Mesenchymal stem cell (in vitro differentiated cells and primary cell): ENCODE measurements around the gene NUBP2.

ENCODE experiments used
- DNase-seq: peaks from one replicate; pipeline ENCODE4 v3.0.0-alpha.2; 2013
- H2AFZ ChIP-seq: one replicate; pipeline ENCODE4 v1.6.1; 2013; ENCODE audit warnings: low read depth, mild to moderate bottlenecking, control low read depth, inconsistent platforms, low read length, moderate library complexity
- H2AK5ac ChIP-seq: 2 replicates; pipeline ENCODE4 v1.6.1; 2013; ENCODE audit warnings: low read length, moderate library complexity, mild to moderate bottlenecking, inconsistent platforms; ENCODE audit not compliant: severe bottlenecking
- H2BK120ac ChIP-seq: one replicate; pipeline ENCODE4 v1.6.1; 2013; ENCODE audit warnings: low read depth, mild to moderate bottlenecking, inconsistent platforms, low read length, moderate library complexity
- H2BK12ac ChIP-seq, 2 experiments: one replicate each; pipeline ENCODE4 v1.6.1; 2013; ENCODE audit warnings: inconsistent platforms in 2 of 2, low read length in 2 of 2, mild to moderate bottlenecking in 2 of 2, moderate library complexity in 2 of 2, control low read depth in 1 of 2
- H2BK15ac ChIP-seq: one replicate; pipeline ENCODE4 v1.6.1; 2013; ENCODE audit warnings: mild to moderate bottlenecking, low read depth, inconsistent platforms; ENCODE audit not compliant: poor library complexity, severe bottlenecking
- H2BK5ac ChIP-seq: 2 replicates; pipeline ENCODE4 v1.6.1; 2013; ENCODE audit warnings: low read depth, mild to moderate bottlenecking, low read length, control low read depth, inconsistent platforms; ENCODE audit not compliant: poor library complexity, severe bottlenecking
- H3K14ac ChIP-seq, 2 experiments: one replicate each; pipeline ENCODE4 v1.6.1; 2013; ENCODE audit warnings: inconsistent platforms in 2 of 2, low read length in 2 of 2, control low read depth in 1 of 2, mild to moderate bottlenecking in 1 of 2, moderate library complexity in 1 of 2
- H3K18ac ChIP-seq, 2 experiments: one replicate each; pipeline ENCODE4 v1.6.1; 2013; ENCODE audit warnings: inconsistent platforms in 2 of 2, low read length in 2 of 2, control low read depth in 1 of 2, low read depth in 1 of 2, mild to moderate bottlenecking in 1 of 2
- H3K23ac ChIP-seq, 2 experiments: one replicate each; pipeline ENCODE4 v1.6.1; 2013; ENCODE audit warnings: inconsistent platforms in 2 of 2, low read length in 2 of 2, mild to moderate bottlenecking in 2 of 2, moderate library complexity in 2 of 2, control low read depth in 1 of 2
- H3K27ac ChIP-seq: 2 replicates; pipeline ENCODE4 v1.5.1; 2013; ENCODE audit warnings: mild to moderate bottlenecking, moderate library complexity, low read length, control low read depth, inconsistent platforms; ENCODE audit not compliant: poor library complexity, severe bottlenecking
- H3K27me3 ChIP-seq, 2 experiments: 2 replicates each; pipeline versions ENCODE4 v1.6.1 to v1.7.0; 2013; ENCODE audit warnings: low read length in 2 of 2, mild to moderate bottlenecking in 2 of 2, moderate library complexity in 2 of 2, control low read depth in 1 of 2, inconsistent platforms in 1 of 2; ENCODE audit not compliant: control insufficient read depth in 1 of 2, insufficient read depth in 1 of 2
- H3K36me3 ChIP-seq, 2 experiments: 2 replicates each; pipeline versions ENCODE4 v1.6.1 to v1.7.0; 2013; ENCODE audit warnings: low read length in 2 of 2, control low read depth in 1 of 2, inconsistent platforms in 1 of 2, low read depth in 1 of 2, mild to moderate bottlenecking in 1 of 2; ENCODE audit not compliant: insufficient read depth in 2 of 2, control insufficient read depth in 1 of 2
- H3K4ac ChIP-seq, 2 experiments: one replicate each; pipeline ENCODE4 v1.6.1; 2013; ENCODE audit warnings: inconsistent platforms in 2 of 2, low read length in 2 of 2, mild to moderate bottlenecking in 2 of 2, moderate library complexity in 2 of 2, control low read depth in 1 of 2, low read depth in 1 of 2
- H3K4me1 ChIP-seq: 2 replicates; pipeline ENCODE4 v1.6.1; 2013; ENCODE audit warnings: low read depth, low read length, control low read depth; ENCODE audit not compliant: control insufficient read depth, insufficient read depth
- H3K4me2 ChIP-seq: 2 replicates; pipeline ENCODE4 v1.6.1; 2013; ENCODE audit warnings: low read length, mild to moderate bottlenecking, inconsistent platforms; ENCODE audit not compliant: poor library complexity, severe bottlenecking
- H3K4me3 ChIP-seq, 2 experiments: 2 replicates each; pipeline versions ENCODE4 v1.5.1 to v1.7.0; 2013; ENCODE audit warnings: low read length in 2 of 2, mild to moderate bottlenecking in 2 of 2, control low read depth in 1 of 2, low read depth in 1 of 2; ENCODE audit not compliant: insufficient read depth in 1 of 2
- H3K79me1 ChIP-seq: replicated peaks from 2 replicates; pipeline ENCODE4 v1.6.1; 2013; ENCODE audit warnings: mild to moderate bottlenecking, control low read depth, low read length, inconsistent platforms; ENCODE audit not compliant: poor library complexity, severe bottlenecking
- H3K9ac ChIP-seq: 2 replicates; pipeline ENCODE4 v1.7.0; 2013; ENCODE audit warnings: mild to moderate bottlenecking, low read length, moderate library complexity
- H3K9me3 ChIP-seq: 2 replicates; pipeline ENCODE4 v1.7.0; 2013; ENCODE audit warnings: mild to moderate bottlenecking, low read length; ENCODE audit not compliant: control insufficient read depth
- H4K8ac ChIP-seq: one replicate; pipeline ENCODE4 v1.6.1; 2013; ENCODE audit warnings: inconsistent platforms, mild to moderate bottlenecking, low read length, moderate library complexity
- H4K91ac ChIP-seq: one replicate; pipeline ENCODE4 v1.6.1; 2013; ENCODE audit warnings: mild to moderate bottlenecking, low read length, inconsistent platforms
- WGBS: methylation state at CpG from one replicate; pipeline ENCODE4 v1.1.7; 2013; ENCODE audit warnings: mixed read lengths; 5-methylcytosine and 5-hydroxymethylcytosine counted together

The NUBP2 gene

GRCh38 chr16:1826691-1827573 lies 44.2 kb downstream of the NUBP2 start, which contains the start of the genes FAHD1 and HAGH:
FAHD1 (plus strand) TSS chr16:1827206; CDS start chr16:1827239, 33 bp downstream.
HAGH (minus strand) TSS chr16:1826825; CDS start chr16:1826787, 38 bp downstream.
- under 1% methylated on average over 91 of the region's 104 CpGs for WGBS
- H3K9me3 ChIP-seq = no peaks in the 10 kb centered on the region

DNA sequence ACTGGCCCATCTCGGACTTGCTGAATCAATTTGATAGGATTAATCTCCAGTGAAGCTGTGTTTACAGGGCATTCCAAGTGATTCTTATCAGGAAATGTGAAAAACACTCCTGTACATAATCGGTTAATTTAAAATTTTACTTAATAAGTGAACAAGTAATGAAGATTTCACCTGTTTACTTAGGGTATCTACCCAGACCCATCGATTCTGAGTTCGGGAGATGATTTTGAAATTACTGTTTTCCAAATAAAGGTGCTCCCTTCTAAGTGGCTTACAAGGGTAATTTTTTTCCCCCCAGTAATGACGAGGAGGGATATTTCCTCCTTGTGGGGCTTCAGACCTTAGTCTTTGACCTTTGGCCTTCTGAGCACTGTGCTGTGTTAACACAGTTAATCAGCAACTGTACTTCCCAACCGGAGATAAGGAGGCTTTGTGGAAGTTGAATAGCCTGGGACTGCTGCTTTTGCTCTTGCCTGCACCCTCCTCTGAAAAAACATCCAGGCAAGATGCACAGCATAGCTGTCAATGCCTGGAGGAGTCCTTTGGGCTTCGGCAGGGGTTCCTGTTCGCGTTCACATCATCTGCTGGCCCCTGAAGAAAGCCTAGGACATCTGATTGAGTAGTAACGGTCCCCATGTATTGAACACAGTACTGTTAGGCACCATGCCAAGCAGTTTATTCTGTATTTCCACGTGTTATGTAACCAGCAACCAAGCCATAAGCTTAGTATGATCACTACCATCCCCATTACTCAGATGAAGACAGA lies 46.1 kb downstream of the NUBP2 start:
- H2BK5ac ChIP-seq = no peak overlapping the region
- H3K4ac ChIP-seq = no peak overlapping the region
- no peaks in the 10 kb centered on the region for H3K27me3 ChIP-seq
- peak overlapping the region; percentile 88 for H3K9ac ChIP-seq
- no peak overlapping the region for H2AFZ ChIP-seq
- H3K14ac ChIP-seq = no peak overlapping the region
- no peak overlapping the region for H2BK12ac ChIP-seq
- no peak for DNase-seq
- H4K8ac ChIP-seq = no peak overlapping the region
- WGBS = 90% methylated on average over 9 of the region's 11 CpGs
- no peak overlapping the region for H2AK5ac ChIP-seq
- no peak overlapping the region for H2BK120ac ChIP-seq
- H4K91ac ChIP-seq = no peak overlapping the region
- peak overlapping the region in 1 of 2 experiments; percentile 95 for H3K4me3 ChIP-seq
- H3K18ac ChIP-seq = no peak overlapping the region
- H3K9me3 ChIP-seq = no peaks in the 10 kb centered on the region
- H3K36me3 ChIP-seq = peaks cover 13 to 31% of the 10 kb centered on the region in 2 experiments
- H3K23ac ChIP-seq = no peak overlapping the region
- no peak overlapping the region for H2BK15ac ChIP-seq
- H3K27ac ChIP-seq = no peak overlapping the region
- H3K4me2 ChIP-seq = peak overlapping the region; percentile 38
- peaks cover 22% of the 10 kb centered on the region for H3K4me1 ChIP-seq
- peaks cover 21% of the 10 kb centered on the region for H3K79me1 ChIP-seq

More at GRCh38 chr16:1826691-1827573, 44.2 kb downstream of the NUBP2 start, which contains the start of the genes FAHD1 and HAGH:
- DNase-seq = peak; percentile 96
- H3K14ac ChIP-seq = peak within 1 kb of the TSS in 1 of 2 experiments; percentile 95
- H3K36me3 ChIP-seq = peaks cover 17 to 34% of the 10 kb centered on the region in 2 experiments
- H3K4me2 ChIP-seq = peak within 1 kb of the TSS; percentile 97
- H3K4me1 ChIP-seq = peaks cover 20% of the 10 kb centered on the region
- peak within 1 kb of the TSS; percentile 77 for H2BK15ac ChIP-seq
- H3K18ac ChIP-seq = peak within 1 kb of the TSS; percentile 86 to 91
- H2AK5ac ChIP-seq = no peak within 1 kb of the TSS
- peaks cover 28% of the 10 kb centered on the region for H3K79me1 ChIP-seq
- H4K8ac ChIP-seq = peak within 1 kb of the TSS; percentile 96
- H3K27ac ChIP-seq = peak within 1 kb of the TSS; percentile 38
- peak within 1 kb of the TSS in 1 of 2 experiments; percentile 98 for H3K23ac ChIP-seq
- H2BK12ac ChIP-seq = peak within 1 kb of the TSS in 1 of 2 experiments; percentile 83
- H3K4ac ChIP-seq = peak within 1 kb of the TSS; percentile 91 to 94
- H3K9ac ChIP-seq = peak within 1 kb of the TSS; percentile 88
- H3K4me3 ChIP-seq = peak within 1 kb of the TSS; percentile 95 to 96
- peak within 1 kb of the TSS; percentile 37 for H2BK120ac ChIP-seq
- peak within 1 kb of the TSS; percentile 96 for H4K91ac ChIP-seq
- H3K27me3 ChIP-seq = no peaks in the 10 kb centered on the region
- peak within 1 kb of the TSS; percentile 94 for H2BK5ac ChIP-seq
- H2AFZ ChIP-seq = peak within 1 kb of the TSS; percentile 94

DNA sequence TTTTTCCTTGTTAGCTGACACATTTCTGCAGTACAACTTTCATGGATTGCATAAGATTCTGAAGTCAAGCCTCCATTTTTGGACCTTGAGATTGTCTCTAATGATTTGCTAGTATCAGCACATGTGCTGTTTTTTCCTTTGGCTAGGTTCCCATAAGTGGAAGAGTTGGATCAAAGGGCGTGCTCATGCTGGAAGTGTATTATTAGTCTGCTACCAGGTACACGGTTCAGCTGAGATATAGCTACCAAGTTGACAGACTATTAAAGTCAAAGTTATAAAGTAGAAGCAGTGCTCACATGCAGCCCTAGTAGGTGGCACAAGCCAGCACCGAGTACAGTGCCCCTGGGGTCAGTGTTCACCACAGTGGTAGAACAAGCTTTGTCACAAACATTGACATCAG lies 47.5 kb downstream of the NUBP2 start:
- no peak overlapping the region for H3K18ac ChIP-seq
- H4K8ac ChIP-seq = no peak overlapping the region
- WGBS = 90% methylated on average over 3 of the region's 3 CpGs
- peaks cover 18% of the 10 kb centered on the region for H3K79me1 ChIP-seq
- no peaks in the 10 kb centered on the region for H3K27me3 ChIP-seq
- no peak overlapping the region for H3K14ac ChIP-seq
- no peak overlapping the region for H3K27ac ChIP-seq
- no peak overlapping the region for H3K4ac ChIP-seq
- no peaks in the 10 kb centered on the region for H3K9me3 ChIP-seq
- H2AK5ac ChIP-seq = no peak overlapping the region
- H2BK120ac ChIP-seq = no peak overlapping the region
- H2BK15ac ChIP-seq = no peak overlapping the region
- H4K91ac ChIP-seq = no peak overlapping the region
- no peak overlapping the region for H2BK12ac ChIP-seq
- H3K4me2 ChIP-seq = no peak overlapping the region
- H3K9ac ChIP-seq = no peak overlapping the region
- DNase-seq = no peak
- no peak overlapping the region for H2BK5ac ChIP-seq
- peaks cover 19% of the 10 kb centered on the region for H3K4me1 ChIP-seq
- H3K4me3 ChIP-seq = no peak overlapping the region
- no peak overlapping the region for H2AFZ ChIP-seq
- H3K36me3 ChIP-seq = peaks cover 13 to 31% of the 10 kb centered on the region in 2 experiments
- no peak overlapping the region for H3K23ac ChIP-seq
